GM12878 (cell line): ENCODE results near the gene CACNA2D3. TPM values are rescaled to one million over a fixed set of nuclear protein-coding genes. Genes with fewer than 3 reads are reported as not detected.

Source experiments
- ATAC-seq: fragments of 200-7000 bp; cut with Tn5 transposase; 3 replicates; pipeline ENCODE4 v1.9.1; 2020; ENCODE audit warnings: mild to moderate bottlenecking, moderate library complexity
- BruUV-seq: library from RNA; stranded (reverse); fragments of 400-500 nt; replicated peaks from 2 replicates; lab custom pipeline; 2021; lab: Mats Ljungman, UMichigan
- CTCF ChIA-PET: fragments of 300-600 bp; sonication (Branson Sonifier 250); formaldehyde crosslinking; extraction: SDS; loops from one replicate; lab custom pipeline; 2021; ENCODE audit warnings: inconsistent platforms; lab: Yijun Ruan, JAX
- POLR2A ChIA-PET: fragments of 350-600 bp; formaldehyde crosslinking; extraction: SDS; loops from one replicate; lab custom pipeline; 2021; ENCODE audit warnings: inconsistent platforms; lab: Charles Lee
- RAD21 ChIA-PET: fragments of 300-600 bp; sonication (Branson Sonifier 250); formaldehyde crosslinking; loops from one replicate; lab custom pipeline; 2023; ENCODE audit warnings: antibody characterized with exemption; ENCODE audit not compliant: unreplicated experiment; lab: Charles Lee
- SMC1A ChIA-PET: fragments of 300-600 bp; sonication (Branson Sonifier 250); formaldehyde crosslinking; loops from one replicate; lab custom pipeline; 2023; ENCODE audit not compliant: unreplicated experiment, uncharacterized antibody; lab: Charles Lee
- DNase-seq: peaks from one replicate; pipeline ENCODE4 v3.0.0-alpha.2; 2011; ENCODE audit warnings: low read depth, low spot score
- FAIRE-seq: peaks from 3 replicates; lab custom pipeline; 2011; peaks lifted over from hg19 to GRCh38; lab: Jason Lieb, UNC
- H2AFZ ChIP-seq: 2 replicates; pipeline ENCODE4 v1.6.0; 2011; ENCODE audit warnings: low read depth, low read length, control low read depth; ENCODE audit not compliant: control insufficient read depth
- H3K27ac ChIP-seq: 2 replicates; pipeline ENCODE4 v1.5.1; 2011; ENCODE audit warnings: control low read depth; ENCODE audit not compliant: control insufficient read depth, insufficient read depth
- H3K27me3 ChIP-seq, 2 experiments: replicated peaks in 1 of 2; 2 replicates each; pipeline versions ENCODE4 v1.6.0 to v1.6.1; 2011; ENCODE audit warnings: low read length in 1 of 2; ENCODE audit not compliant: control insufficient read depth in 2 of 2, insufficient read depth in 2 of 2
- H3K36me3 ChIP-seq, 2 experiments: 2 replicates each; pipeline ENCODE4 v1.5.1; 2011; ENCODE audit warnings: low read length in 1 of 2; ENCODE audit not compliant: control insufficient read depth in 2 of 2, insufficient read depth in 2 of 2
- H3K4me1 ChIP-seq: 2 replicates; pipeline ENCODE4 v1.6.1; 2011; ENCODE audit warnings: mild to moderate bottlenecking, low read length, moderate library complexity, mixed read lengths; ENCODE audit not compliant: control insufficient read depth, insufficient read depth
- H3K4me2 ChIP-seq: 2 replicates; pipeline ENCODE4 v1.6.0; 2011; ENCODE audit warnings: control low read depth; ENCODE audit not compliant: control insufficient read depth, insufficient read depth
- H3K4me3 ChIP-seq: fragments of 200-600 bp; sonication (generic); 2 replicates; pipeline ENCODE4 v1.5.1; 2016
- H3K79me2 ChIP-seq: 2 replicates; pipeline ENCODE4 v1.6.0; 2011; ENCODE audit warnings: low read length; ENCODE audit not compliant: control insufficient read depth, insufficient read depth
- H3K9ac ChIP-seq: 2 replicates; pipeline ENCODE4 v1.8.0; 2011; ENCODE audit warnings: low read length, control low read depth, mixed read lengths; ENCODE audit not compliant: control insufficient read depth, insufficient read depth
- H3K9me3 ChIP-seq: replicated peaks from 3 replicates; pipeline ENCODE4 v1.5.1; 2011; ENCODE audit warnings: mild to moderate bottlenecking, low read length; ENCODE audit not compliant: control insufficient read depth, insufficient read depth
- H4K20me1 ChIP-seq: 2 replicates; pipeline ENCODE4 v1.6.0; 2011; ENCODE audit not compliant: control insufficient read depth, insufficient read depth
- MAX ChIP-seq: IDR thresholded peaks from 2 replicates; pipeline ENCODE4 v1.6.1; 2012; ENCODE audit warnings: low read depth, low read length, improper control_type of control experiment
- MXI1 ChIP-seq: fragments of 150-350 bp; IDR thresholded peaks from 2 replicates; pipeline ENCODE4 v1.6.1; 2011; ENCODE audit warnings: low read depth, mild to moderate bottlenecking, inconsistent platforms, low read length, improper control_type of control experiment
- POLR2A ChIP-seq: IDR thresholded peaks from 2 replicates; pipeline ENCODE4 v1.6.1; 2011; ENCODE audit warnings: low read depth, mild to moderate bottlenecking, low read length
- RB1 ChIP-seq: fragments of 450-650 bp; formaldehyde crosslinking; IDR thresholded peaks from 2 replicates; pipeline ENCODE4 v1.6.1; 2017; ENCODE audit warnings: mild to moderate bottlenecking, borderline replicate concordance
- SMARCA5 ChIP-seq: fragments of 450-650 bp; IDR thresholded peaks from 2 replicates; pipeline ENCODE4 v1.6.1; 2017; ENCODE audit warnings: mild to moderate bottlenecking
- SREBF1 ChIP-seq: IDR thresholded peaks from 2 replicates; pipeline ENCODE4 v1.6.1; 2012; ENCODE audit warnings: mild to moderate bottlenecking, low read length
- TCF7 ChIP-seq: IDR thresholded peaks from 2 replicates; pipeline ENCODE4 v1.6.1; 2014; ENCODE audit warnings: antibody characterized with exemption, borderline replicate concordance
- ZZZ3 ChIP-seq: IDR thresholded peaks from 2 replicates; pipeline ENCODE4 v1.6.1; 2011; ENCODE audit warnings: low read depth; ENCODE audit not compliant: control insufficient read depth, insufficient read length
- in situ Hi-C: fragments of 300-500 bp; cut with MboI; formaldehyde crosslinking; loops from 9 replicates; pipeline ENCODE4 v1.14.3; 2018; ENCODE audit warnings: mixed read lengths
- intact Hi-C: fragments of 100-400 bp; cut with micrococcal nuclease; formaldehyde crosslinking; loops from one replicate; pipeline ENCODE4 v1.14.2; 2022; ENCODE audit not compliant: unreplicated experiment
- polyA plus RNA-seq, 11 experiments: library from polyadenylated mRNA; depleted of rRNA in 4 of 11; unstranded in 6 of 11; stranded (reverse) in 5 of 11; fragments of >200 nt; fragmentation: Nextera tagmentation in 4 of 11; fragmentation: Illumina TruSeq in 1 of 11; extraction: Ambion mirVana in 4 of 11; extraction: Trizol in 1 of 11; gene quantifications; 1 replicate in 1 of 11; 2 replicates in 10 of 11; pipeline versions ENCODE4 v1.2.1 to v1.2.3, GENCODE V29; 2011 to 2016; ENCODE audit warnings: inconsistent platforms in 2 of 11, missing spikeins in 2 of 11, low read depth in 1 of 11
- total RNA-seq, 4 experiments: library from RNA; depleted of rRNA in 3 of 4; stranded (reverse); fragments of >200 nt in 3 of 4; fragmentation: Illumina TruSeq in 1 of 4; extraction: Trizol in 1 of 4; gene quantifications; 2 replicates each; pipeline versions ENCODE4 v1.2.1 to v1.2.3, GENCODE V29; 2013 to 2021
- TF ChIP-seq, protein P1 (sequence below): fragments of 450-650 bp; IDR thresholded peaks from 2 replicates; pipeline ENCODE4 v1.6.1; 2018; ENCODE audit warnings: mild to moderate bottlenecking, low read depth, moderate library complexity; ENCODE audit not compliant: partially characterized antibody
- TF ChIP-seq, protein P2 (sequence below): fragments of 450-650 bp; IDR thresholded peaks from 2 replicates; pipeline ENCODE4 v1.6.1; 2017; ENCODE audit warnings: low read depth, mild to moderate bottlenecking, moderate library complexity
- TF ChIP-seq, protein P3 (sequence below): fragments of 450-650 bp; formaldehyde crosslinking; IDR thresholded peaks from 2 replicates; pipeline ENCODE4 v1.5.0; 2022; ENCODE audit warnings: mild to moderate bottlenecking, missing genetic modification characterization

Gene CACNA2D3
- total and polyA plus RNA-seq, 10 of the 15 experiments (the other 5 are each of a cell fraction or from before 2014, with no cell fraction given), result not detected

- no TSS peak for BruUV-seq
- H3K27me3 ChIP-seq, result no peaks in the 10 kb centered on the region
- TF ChIP-seq MAX (no peak), ZZZ3 (no peak), RB1 (no peak), POLR2A (no peak), MXI1 (no peak), SREBF1 (no peak), SMARCA5 (no peak), TCF7 (no peak)
- TF ChIP-seq, protein P1, sequence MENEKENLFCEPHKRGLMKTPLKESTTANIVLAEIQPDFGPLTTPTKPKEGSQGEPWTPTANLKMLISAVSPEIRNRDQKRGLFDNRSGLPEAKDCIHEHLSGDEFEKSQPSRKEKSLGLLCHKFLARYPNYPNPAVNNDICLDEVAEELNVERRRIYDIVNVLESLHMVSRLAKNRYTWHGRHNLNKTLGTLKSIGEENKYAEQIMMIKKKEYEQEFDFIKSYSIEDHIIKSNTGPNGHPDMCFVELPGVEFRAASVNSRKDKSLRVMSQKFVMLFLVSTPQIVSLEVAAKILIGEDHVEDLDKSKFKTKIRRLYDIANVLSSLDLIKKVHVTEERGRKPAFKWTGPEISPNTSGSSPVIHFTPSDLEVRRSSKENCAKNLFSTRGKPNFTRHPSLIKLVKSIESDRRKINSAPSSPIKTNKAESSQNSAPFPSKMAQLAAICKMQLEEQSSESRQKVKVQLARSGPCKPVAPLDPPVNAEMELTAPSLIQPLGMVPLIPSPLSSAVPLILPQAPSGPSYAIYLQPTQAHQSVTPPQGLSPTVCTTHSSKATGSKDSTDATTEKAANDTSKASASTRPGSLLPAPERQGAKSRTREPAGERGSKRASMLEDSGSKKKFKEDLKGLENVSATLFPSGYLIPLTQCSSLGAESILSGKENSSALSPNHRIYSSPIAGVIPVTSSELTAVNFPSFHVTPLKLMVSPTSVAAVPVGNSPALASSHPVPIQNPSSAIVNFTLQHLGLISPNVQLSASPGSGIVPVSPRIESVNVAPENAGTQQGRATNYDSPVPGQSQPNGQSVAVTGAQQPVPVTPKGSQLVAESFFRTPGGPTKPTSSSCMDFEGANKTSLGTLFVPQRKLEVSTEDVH, result no peak
- TF ChIP-seq, protein P2, sequence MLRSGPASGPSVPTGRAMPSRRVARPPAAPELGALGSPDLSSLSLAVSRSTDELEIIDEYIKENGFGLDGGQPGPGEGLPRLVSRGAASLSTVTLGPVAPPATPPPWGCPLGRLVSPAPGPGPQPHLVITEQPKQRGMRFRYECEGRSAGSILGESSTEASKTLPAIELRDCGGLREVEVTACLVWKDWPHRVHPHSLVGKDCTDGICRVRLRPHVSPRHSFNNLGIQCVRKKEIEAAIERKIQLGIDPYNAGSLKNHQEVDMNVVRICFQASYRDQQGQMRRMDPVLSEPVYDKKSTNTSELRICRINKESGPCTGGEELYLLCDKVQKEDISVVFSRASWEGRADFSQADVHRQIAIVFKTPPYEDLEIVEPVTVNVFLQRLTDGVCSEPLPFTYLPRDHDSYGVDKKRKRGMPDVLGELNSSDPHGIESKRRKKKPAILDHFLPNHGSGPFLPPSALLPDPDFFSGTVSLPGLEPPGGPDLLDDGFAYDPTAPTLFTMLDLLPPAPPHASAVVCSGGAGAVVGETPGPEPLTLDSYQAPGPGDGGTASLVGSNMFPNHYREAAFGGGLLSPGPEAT, result no peak
- TF ChIP-seq, protein P3, sequence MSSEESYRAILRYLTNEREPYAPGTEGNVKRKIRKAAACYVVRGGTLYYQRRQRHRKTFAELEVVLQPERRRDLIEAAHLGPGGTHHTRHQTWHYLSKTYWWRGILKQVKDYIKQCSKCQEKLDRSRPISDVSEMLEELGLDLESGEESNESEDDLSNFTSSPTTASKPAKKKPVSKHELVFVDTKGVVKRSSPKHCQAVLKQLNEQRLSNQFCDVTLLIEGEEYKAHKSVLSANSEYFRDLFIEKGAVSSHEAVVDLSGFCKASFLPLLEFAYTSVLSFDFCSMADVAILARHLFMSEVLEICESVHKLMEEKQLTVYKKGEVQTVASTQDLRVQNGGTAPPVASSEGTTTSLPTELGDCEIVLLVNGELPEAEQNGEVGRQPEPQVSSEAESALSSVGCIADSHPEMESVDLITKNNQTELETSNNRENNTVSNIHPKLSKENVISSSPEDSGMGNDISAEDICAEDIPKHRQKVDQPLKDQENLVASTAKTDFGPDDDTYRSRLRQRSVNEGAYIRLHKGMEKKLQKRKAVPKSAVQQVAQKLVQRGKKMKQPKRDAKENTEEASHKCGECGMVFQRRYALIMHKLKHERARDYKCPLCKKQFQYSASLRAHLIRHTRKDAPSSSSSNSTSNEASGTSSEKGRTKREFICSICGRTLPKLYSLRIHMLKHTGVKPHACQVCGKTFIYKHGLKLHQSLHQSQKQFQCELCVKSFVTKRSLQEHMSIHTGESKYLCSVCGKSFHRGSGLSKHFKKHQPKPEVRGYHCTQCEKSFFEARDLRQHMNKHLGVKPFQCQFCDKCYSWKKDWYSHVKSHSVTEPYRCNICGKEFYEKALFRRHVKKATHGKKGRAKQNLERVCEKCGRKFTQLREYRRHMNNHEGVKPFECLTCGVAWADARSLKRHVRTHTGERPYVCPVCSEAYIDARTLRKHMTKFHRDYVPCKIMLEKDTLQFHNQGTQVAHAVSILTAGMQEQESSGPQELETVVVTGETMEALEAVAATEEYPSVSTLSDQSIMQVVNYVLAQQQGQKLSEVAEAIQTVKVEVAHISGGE (CRISPR knock-in tag), result no peak
- TF ChIP-seq, all 136 proteins: peak for 0
- in situ Hi-C loops (no loop called here), intact Hi-C loops (no loop called here)
- Histone ChIP-seq H3K9ac (no peak overlapping the region), H3K4me3 (no peak overlapping the region), H2AFZ (no peak overlapping the region), H3K4me1 (no peaks in the 10 kb centered on the region), H3K4me2 (no peak overlapping the region), H3K27ac (no peak overlapping the region), H4K20me1 (no peaks in the 10 kb centered on the region), H3K36me3 (no peaks in the 10 kb centered on the region), H3K9me3 (no peaks in the 10 kb centered on the region), H3K79me2 (no peaks in the 10 kb centered on the region)
- SMC1A ChIA-PET, result no interaction called here
- no peak for DNase-seq
- CTCF ChIA-PET, result no interaction called here
- RAD21 ChIA-PET, result no interaction called here
- FAIRE-seq, result no peak
- ATAC-seq, result no peak
- POLR2A ChIA-PET, result no interaction called here
These were observed 642.6 kb downstream of the CACNA2D3 start for GRCh38 chr3:54764911-54765310.
